ENCODE measurements around the gene CEMIP.

Gene CEMIP

DNA sequence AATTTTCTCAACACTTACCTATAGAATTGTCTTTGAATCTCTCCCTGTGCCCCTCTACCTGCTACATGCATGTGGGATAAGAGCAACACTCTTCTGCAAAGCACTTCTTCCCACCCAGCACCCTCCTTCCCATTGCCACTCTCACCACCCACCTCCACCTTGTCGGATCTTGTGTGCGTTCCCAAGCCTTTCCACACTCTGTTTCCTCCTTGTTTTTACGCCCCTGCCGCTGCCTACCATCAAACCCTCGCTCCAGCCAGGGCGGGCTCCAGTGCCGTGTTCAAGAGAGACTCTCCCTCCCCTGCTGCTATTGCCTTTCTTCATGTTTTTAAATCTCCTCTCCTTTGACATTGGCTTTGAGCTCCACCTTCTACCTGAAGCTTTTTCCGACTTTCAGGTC is 43.8 kb upstream of the CEMIP start:
- no peak for DNase-seq (ENCODE audit: low read depth)
- H3K4me3 ChIP-seq (ENCODE audit: low read depth, low read length) = no peak overlapping the region
- TF ChIP-seq CTCF (IDR thresholded peaks at IDR 0.05; ENCODE audit: low read depth, low read length, missing control alignments) = no peak

DNA sequence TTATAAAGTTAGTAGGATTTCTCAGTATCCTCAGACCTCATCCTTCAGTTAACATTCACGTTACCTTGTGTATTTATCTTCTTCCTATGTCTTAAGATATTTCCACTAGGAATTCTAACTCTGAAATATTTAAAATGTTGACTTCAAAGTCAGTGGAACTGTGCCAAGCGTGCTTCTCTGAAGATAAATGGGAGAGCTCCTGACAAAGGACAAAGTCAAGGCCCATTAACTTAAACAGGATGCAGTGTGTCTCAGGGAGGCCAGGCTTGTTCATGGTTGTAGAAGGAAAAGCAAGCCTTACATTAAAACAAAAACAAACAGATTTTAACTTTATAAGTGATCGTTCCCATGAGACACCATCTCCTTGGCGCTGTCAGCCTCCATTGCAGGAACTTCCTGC is 42.6 kb upstream of the CEMIP start:
- H3K4me3 ChIP-seq (ENCODE audit: low read depth, low read length) = no peak overlapping the region
- DNase-seq (ENCODE audit: low read depth) = no peak
- no peak for TF ChIP-seq CTCF (IDR thresholded peaks at IDR 0.05; ENCODE audit: low read depth, low read length, missing control alignments)

DNA sequence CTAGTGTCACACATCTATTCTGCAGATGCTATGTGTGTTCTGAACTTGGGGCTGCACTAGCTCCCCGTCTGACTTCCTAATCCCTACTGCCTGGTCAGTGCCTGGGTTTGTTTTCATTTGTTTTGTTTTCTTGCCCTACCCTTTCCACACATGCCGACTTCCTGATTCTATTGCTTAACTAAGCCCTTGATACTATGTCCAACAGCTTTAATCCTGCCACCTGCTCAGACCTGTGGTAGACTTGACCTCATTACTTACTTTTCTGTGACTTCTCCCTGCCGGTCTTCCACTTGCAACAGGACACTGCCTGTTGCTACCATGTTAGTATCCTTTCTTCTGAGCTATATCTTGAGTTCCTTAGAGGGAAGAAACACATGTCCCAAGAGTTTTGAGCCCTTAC is 39.3 kb upstream of the CEMIP start:
- TF ChIP-seq CTCF (IDR thresholded peaks at IDR 0.05; ENCODE audit: low read depth, low read length, missing control alignments) = no peak
- no peak overlapping the region for H3K4me3 ChIP-seq (ENCODE audit: low read depth, low read length)
- DNase-seq (ENCODE audit: low read depth) = no peak

- no peak for TF ChIP-seq CTCF (IDR thresholded peaks at IDR 0.05; ENCODE audit: low read depth, low read length, missing control alignments)
- no peak overlapping the region for H3K4me3 ChIP-seq (ENCODE audit: low read depth, low read length)
- no peak for DNase-seq (ENCODE audit: low read depth)
Observed at GRCh38 chr15:80742081-80742480, 37.1 kb upstream of the CEMIP start.

GRCh38 chr15:80743189-80743833 is 35.9 kb upstream of the CEMIP start:
- no peak overlapping the region for H3K4me3 ChIP-seq (ENCODE audit: low read depth, low read length)
- no peak for TF ChIP-seq CTCF (IDR thresholded peaks at IDR 0.05; ENCODE audit: low read depth, low read length, missing control alignments)
- no peak for DNase-seq (ENCODE audit: low read depth)

DNA sequence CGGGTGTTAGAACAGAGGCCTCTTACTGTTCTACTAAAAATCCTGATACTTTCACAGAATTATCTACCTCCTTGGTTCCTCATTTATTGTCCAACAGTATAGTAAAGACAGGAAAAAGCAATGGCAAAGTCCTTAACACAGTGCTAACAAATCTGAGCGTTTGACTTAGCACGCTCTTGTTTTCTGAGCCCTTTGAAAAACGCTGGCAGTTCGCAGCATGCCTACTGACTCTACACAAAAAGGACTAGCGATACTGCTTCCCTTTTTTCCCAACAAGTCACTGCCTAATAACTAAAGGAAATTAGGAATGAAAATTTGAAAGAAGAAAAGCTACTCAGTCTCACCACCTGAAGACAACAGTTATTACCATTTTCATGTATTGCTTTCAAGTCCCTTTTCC is 34.8 kb upstream of the CEMIP start:
- no peak for TF ChIP-seq CTCF (IDR thresholded peaks at IDR 0.05; ENCODE audit: low read depth, low read length, missing control alignments)
- no peak overlapping the region for H3K4me3 ChIP-seq (ENCODE audit: low read depth, low read length)
- DNase-seq (ENCODE audit: low read depth) = no peak

DNA sequence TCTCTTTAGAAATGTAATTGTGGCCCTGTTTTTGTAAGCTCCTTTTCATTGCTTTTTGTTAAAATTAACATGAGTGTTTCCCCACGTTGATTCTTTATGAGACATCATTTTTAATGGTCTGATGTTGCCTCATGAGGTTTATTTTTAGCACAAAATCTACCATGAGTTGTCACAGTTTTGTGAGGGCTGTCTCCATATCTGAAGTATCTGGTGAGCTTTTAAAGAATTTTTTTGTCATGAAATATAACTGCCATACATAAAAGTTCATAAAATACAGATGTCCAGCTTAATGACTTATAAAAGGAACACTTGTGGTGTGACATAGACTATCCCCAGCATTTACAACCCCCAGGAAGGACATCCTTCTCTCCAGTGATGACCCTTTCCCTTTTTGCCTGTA is 34.3 kb upstream of the CEMIP start:
- TF ChIP-seq CTCF (IDR thresholded peaks at IDR 0.05; ENCODE audit: low read depth, low read length, missing control alignments) = no peak
- H3K4me3 ChIP-seq (ENCODE audit: low read depth, low read length) = no peak overlapping the region
- no peak for DNase-seq (ENCODE audit: low read depth)
